ENCODE measurements around the gene PBLD.
"Not testable (repeated sequence)": the region's sequence is repeated elsewhere in the genome, so short reads cannot be mapped to it uniquely, and the experiment has no call there.

- not testable (repeated sequence) for TF ChIP-seq POLR2AphosphoS5 (IDR thresholded peaks at IDR 0.05); CTCF (IDR thresholded peaks at IDR 0.05 in 8 of 11, conservative IDR thresholded peaks at IDR 0.05 in 3 of 11); POLR2A (IDR thresholded peaks at IDR 0.05)
Observed at GRCh38 chr10:68314930-68315329, 17.8 kb downstream of the PBLD start.

Measured in spleen (tissue), 7 donors.